WTC11 (cell line): ENCODE measurements around the gene TPK1. TPM values are rescaled to one million over a fixed set of nuclear protein-coding genes. Genes with fewer than 3 reads are reported as not detected.

Experiments
- ATAC-seq: fragments of 200-7000 bp; cut with Tn5 transposase; 2 replicates; pipeline ENCODE4 v1.10.0; 2021; ENCODE audit warnings: mild to moderate bottlenecking, moderate library complexity
- CTCF ChIA-PET: fragments of 300-600 bp; sonication (Branson Sonifier 250); formaldehyde crosslinking; loops from one replicate; lab custom pipeline; 2021; ENCODE audit warnings: antibody characterized with exemption; lab: Charles Lee
- POLR2A ChIA-PET: fragments of 350-600 bp; sonication (Branson Sonifier 250); formaldehyde crosslinking; loops from one replicate; lab custom pipeline; 2021; ENCODE audit warnings: antibody characterized with exemption; lab: Charles Lee
- DNase-seq: peaks from one replicate; pipeline ENCODE4 v3.0.0; 2021; ENCODE audit warnings: low spot score
- H3K27ac Mint-ChIP-seq: 2 replicates; pipeline ENCODE4 v1.8.0; 2021; ENCODE audit warnings: mixed read lengths
- H3K27me3 Mint-ChIP-seq: 2 replicates; pipeline ENCODE4 v1.8.0; 2021; ENCODE audit warnings: low read depth, mild to moderate bottlenecking, moderate library complexity, mixed read lengths
- H3K36me3 Mint-ChIP-seq: 2 replicates; pipeline ENCODE4 v1.8.0; 2021; ENCODE audit warnings: mixed read lengths
- H3K4me1 Mint-ChIP-seq: 2 replicates; pipeline ENCODE4 v1.8.0; 2022; ENCODE audit warnings: mixed read lengths
- H3K4me3 Mint-ChIP-seq: 2 replicates; pipeline ENCODE4 v1.8.0; 2021; ENCODE audit warnings: mild to moderate bottlenecking, moderate library complexity, mixed read lengths
- H3K9me3 Mint-ChIP-seq: 2 replicates; pipeline ENCODE4 v1.8.0; 2021; ENCODE audit warnings: mixed read lengths
- AFF4 ChIP-seq: sonication (generic); formaldehyde crosslinking; IDR thresholded peaks from 2 replicates; pipeline ENCODE4 v1.8.1; 2023; ENCODE audit warnings: mild to moderate bottlenecking, missing genetic modification reagents, borderline replicate concordance
- ATF3 ChIP-seq: sonication (generic); formaldehyde crosslinking; conservative IDR thresholded peaks from 2 replicates; pipeline ENCODE4 v1.8.1; 2022; ENCODE audit warnings: mild to moderate bottlenecking, missing genetic modification reagents
- ATF6 ChIP-seq: sonication (generic); formaldehyde crosslinking; IDR thresholded peaks from 2 replicates; pipeline ENCODE4 v1.8.1; 2023; ENCODE audit warnings: mild to moderate bottlenecking, missing genetic modification reagents
- EMX1 ChIP-seq: fragments of 250-450 bp; sonication (Bioruptor Pico); IDR thresholded peaks from 2 replicates; pipeline ENCODE4 v1.8.0; 2021; ENCODE audit warnings: mild to moderate bottlenecking
- ESRRA ChIP-seq: sonication (generic); formaldehyde crosslinking; IDR thresholded peaks from 2 replicates; pipeline ENCODE4 v1.8.1; 2022; ENCODE audit warnings: mild to moderate bottlenecking, missing genetic modification reagents, borderline replicate concordance
- ETV6 ChIP-seq: sonication (generic); formaldehyde crosslinking; IDR thresholded peaks from 2 replicates; pipeline ENCODE4 v1.8.1; 2022; ENCODE audit warnings: mild to moderate bottlenecking, missing genetic modification reagents
- FOXJ3 ChIP-seq: sonication (generic); formaldehyde crosslinking; IDR thresholded peaks from 2 replicates; pipeline ENCODE4 v1.9.0; 2021; ENCODE audit warnings: missing genetic modification reagents, mild to moderate bottlenecking, borderline replicate concordance
- GTF2I ChIP-seq: fragments of 250-450 bp; sonication (Bioruptor Pico); conservative IDR thresholded peaks from 2 replicates; pipeline ENCODE4 v1.4.0; 2021; ENCODE audit warnings: mild to moderate bottlenecking
- HMGXB4 ChIP-seq: sonication (generic); formaldehyde crosslinking; IDR thresholded peaks from 2 replicates; pipeline ENCODE4 v1.8.1; 2023; ENCODE audit warnings: mild to moderate bottlenecking, moderate library complexity, missing genetic modification reagents
- IRF1 ChIP-seq: sonication (generic); formaldehyde crosslinking; IDR thresholded peaks from 2 replicates; pipeline ENCODE4 v1.8.0; 2023; ENCODE audit warnings: missing genetic modification reagents
- NFATC4 ChIP-seq: fragments of 250-450 bp; sonication (Bioruptor Pico); IDR thresholded peaks from 2 replicates; pipeline ENCODE4 v1.9.0; 2021; ENCODE audit warnings: mild to moderate bottlenecking
- NFYB ChIP-seq: sonication (generic); formaldehyde crosslinking; conservative IDR thresholded peaks from 2 replicates; pipeline ENCODE4 v1.8.0; 2022; ENCODE audit warnings: low read depth, missing genetic modification reagents
- NR2C2 ChIP-seq: sonication (generic); formaldehyde crosslinking; IDR thresholded peaks from 2 replicates; pipeline ENCODE4 v1.8.0; 2022; ENCODE audit warnings: mild to moderate bottlenecking, missing genetic modification reagents
- PRRX2 ChIP-seq: fragments of 250-450 bp; sonication (Bioruptor Pico); IDR thresholded peaks from 2 replicates; pipeline ENCODE4 v1.8.0; 2021; ENCODE audit warnings: mild to moderate bottlenecking
- ZNF317 ChIP-seq: sonication (generic); formaldehyde crosslinking; IDR thresholded peaks from 2 replicates; pipeline ENCODE4 v1.8.1; 2023; ENCODE audit warnings: low read depth, mild to moderate bottlenecking, moderate library complexity, missing genetic modification reagents, borderline replicate concordance
- ZNF396 ChIP-seq: fragments of 250-450 bp; sonication (Bioruptor Pico); IDR thresholded peaks from 2 replicates; pipeline ENCODE4 v1.8.0; 2021; ENCODE audit warnings: mild to moderate bottlenecking, moderate library complexity, borderline replicate concordance
- ZNF416 ChIP-seq: fragments of 250-450 bp; sonication (Bioruptor Pico); IDR thresholded peaks from 2 replicates; pipeline ENCODE4 v1.9.0; 2021; ENCODE audit warnings: mild to moderate bottlenecking, inconsistent platforms
- ZNF423 ChIP-seq: fragments of 250-450 bp; sonication (Bioruptor Pico); IDR thresholded peaks from 2 replicates; pipeline ENCODE4 v2.1.2; 2022; ENCODE audit warnings: mild to moderate bottlenecking, moderate library complexity
- total RNA-seq: library from RNA; stranded (reverse); gene quantifications from 3 replicates; pipeline ENCODE4 v1.2.3, GENCODE V29; 2021
- TF ChIP-seq, protein P1 (sequence below): sonication (generic); formaldehyde crosslinking; IDR thresholded peaks from 2 replicates; pipeline ENCODE4 v1.8.1; 2022; ENCODE audit warnings: mild to moderate bottlenecking, missing genetic modification reagents, moderate library complexity, borderline replicate concordance
- TF ChIP-seq, protein P2 (sequence below): fragments of 250-450 bp; sonication (Bioruptor Pico); IDR thresholded peaks from 2 replicates; pipeline ENCODE4 v1.9.0; 2021; ENCODE audit warnings: mild to moderate bottlenecking

TPK1 gene
- total RNA-seq, 1 experiment from 2014 or later, result 2.7 TPM

DNA sequence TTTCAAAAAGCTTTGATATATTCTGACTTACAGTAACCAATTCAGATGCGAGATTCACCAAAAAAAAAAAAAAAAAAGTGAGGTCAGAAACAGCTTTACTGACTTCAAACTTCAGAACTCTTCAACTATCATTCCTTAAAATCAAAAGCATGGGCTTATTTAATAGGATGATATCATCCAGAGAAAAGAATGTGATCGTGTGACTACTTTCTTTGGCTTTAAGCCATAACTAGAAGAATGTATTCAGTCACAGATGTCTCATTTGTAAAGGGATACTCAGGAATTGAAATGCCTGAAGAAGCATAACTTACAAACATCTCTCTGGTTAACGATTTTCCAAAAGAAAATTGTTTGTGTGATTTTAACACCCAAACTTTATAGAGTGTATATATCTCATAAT, 11.5 kb downstream of the TPK1 start (continued):
- TF ChIP-seq AFF4 (no peak), ATF3 (no peak), HMGXB4 (CRISPR knock-in tag) (no peak), FOXJ3 (CRISPR knock-in tag) (no peak), NR2C2 (CRISPR knock-in tag) (no peak)
- TF ChIP-seq, protein P1, sequence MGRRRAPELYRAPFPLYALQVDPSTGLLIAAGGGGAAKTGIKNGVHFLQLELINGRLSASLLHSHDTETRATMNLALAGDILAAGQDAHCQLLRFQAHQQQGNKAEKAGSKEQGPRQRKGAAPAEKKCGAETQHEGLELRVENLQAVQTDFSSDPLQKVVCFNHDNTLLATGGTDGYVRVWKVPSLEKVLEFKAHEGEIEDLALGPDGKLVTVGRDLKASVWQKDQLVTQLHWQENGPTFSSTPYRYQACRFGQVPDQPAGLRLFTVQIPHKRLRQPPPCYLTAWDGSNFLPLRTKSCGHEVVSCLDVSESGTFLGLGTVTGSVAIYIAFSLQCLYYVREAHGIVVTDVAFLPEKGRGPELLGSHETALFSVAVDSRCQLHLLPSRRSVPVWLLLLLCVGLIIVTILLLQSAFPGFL (CRISPR knock-in tag), result no peak
- TF ChIP-seq, protein P2, sequence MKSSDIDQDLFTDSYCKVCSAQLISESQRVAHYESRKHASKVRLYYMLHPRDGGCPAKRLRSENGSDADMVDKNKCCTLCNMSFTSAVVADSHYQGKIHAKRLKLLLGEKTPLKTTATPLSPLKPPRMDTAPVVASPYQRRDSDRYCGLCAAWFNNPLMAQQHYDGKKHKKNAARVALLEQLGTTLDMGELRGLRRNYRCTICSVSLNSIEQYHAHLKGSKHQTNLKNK, result no peak

GRCh38 chr7:144822223-144822622, 13.6 kb downstream of the TPK1 start:
- Mint-ChIP-seq H3K36me3 (no peaks in the 10 kb centered on the region), H3K27me3 (no peaks in the 10 kb centered on the region), H3K4me3 (no peak overlapping the region), H3K4me1 (peaks cover 11% of the 10 kb centered on the region), H3K27ac (no peak overlapping the region), H3K9me3 (no peaks in the 10 kb centered on the region)
- TF ChIP-seq NFATC4 (CRISPR knock-in tag), result no peak
- CTCF ChIA-PET, result interaction anchor here (0.5 kb wide), 1 partner anchor 14 kb away, joined by 6 read pairs; the partner anchor contains the start of gene TPK1
- POLR2A ChIA-PET, result no interaction called here
- ATAC-seq (no peak; the same call in 1 of the 2 replicates), DNase-seq (no peak)

- CTCF ChIA-PET, result no interaction called here
- TF ChIP-seq GTF2I (CRISPR knock-in tag) (no peak), PRRX2 (CRISPR knock-in tag) (no peak), ZNF396 (no peak), ZNF423 (CRISPR knock-in tag) (no peak), NFYB (CRISPR knock-in tag) (no peak), ATF6 (CRISPR knock-in tag) (no peak), IRF1 (CRISPR knock-in tag) (no peak), NFATC4 (CRISPR knock-in tag) (no peak), AFF4 (no peak), EMX1 (CRISPR knock-in tag) (no peak), ESRRA (CRISPR knock-in tag) (no peak), ZNF416 (CRISPR knock-in tag) (no peak), ZNF317 (no peak), ETV6 (CRISPR knock-in tag) (no peak)
Measured at GRCh38 chr7:144821067-144821466, 14.8 kb downstream of the TPK1 start.

More at GRCh38 chr7:144821067-144821466, 14.8 kb downstream of the TPK1 start:
- no peaks in the 10 kb centered on the region for H3K27me3 Mint-ChIP-seq
- DNase-seq, result no peak
- H3K36me3 Mint-ChIP-seq, result no peaks in the 10 kb centered on the region
- no peak overlapping the region for H3K4me3 Mint-ChIP-seq
- no peak overlapping the region for H3K27ac Mint-ChIP-seq
- no peaks in the 10 kb centered on the region for H3K9me3 Mint-ChIP-seq
- ATAC-seq, result no peak
- H3K4me1 Mint-ChIP-seq, result peaks cover 10% of the 10 kb centered on the region
- POLR2A ChIA-PET, result no interaction called here
